ENCODE measurements around the gene EBLN2.
"Not testable (repeated sequence)": the region's sequence is repeated elsewhere in the genome, so short reads cannot be mapped to it uniquely, and the experiment has no call there.

GRCh38 chr3:73066243-73066642 lies 4.8 kb downstream of the EBLN2 start:
- not testable (repeated sequence) for TF ChIP-seq POLR2AphosphoS5, POLR2A (IDR thresholded peaks at IDR 0.05; ENCODE audit: low read depth, low read length)

Data from GM12891 (cell line).